ENCODE data around the gene CAMTA1.

- no peak for TF ChIP-seq BHLHE40 (IDR thresholded peaks at IDR 0.05; ENCODE audit: borderline replicate concordance)
- no peak for TF ChIP-seq FOXM1 (IDR thresholded peaks at IDR 0.05; ENCODE audit: borderline replicate concordance)
- no peak for TF ChIP-seq FOXK2 (IDR thresholded peaks at IDR 0.05)
- TF ChIP-seq SP1 (IDR thresholded peaks at IDR 0.05) = no peak
- TF ChIP-seq TARDBP (IDR thresholded peaks at IDR 0.05) = no peak
- no peak for TF ChIP-seq ZNF384 (IDR thresholded peaks at IDR 0.05)
- TF ChIP-seq ELF4 (IDR thresholded peaks at IDR 0.05) = no peak
- no peak for TF ChIP-seq HDGF (IDR thresholded peaks at IDR 0.05; ENCODE audit: borderline replicate concordance)
- no peak for TF ChIP-seq L3MBTL2 (conservative IDR thresholded peaks at IDR 0.05)
Measured at GRCh38 chr1:7754234-7754633, 969.0 kb downstream of the CAMTA1 start.
